Mucosa of rectum (tissue), 2 donors: Measurements from ENCODE around the gene RAB25.
"Not testable (repeated sequence)": the region's sequence is repeated elsewhere in the genome, so short reads cannot be mapped to it uniquely, and the experiment has no call there.

ENCODE experiments used
- H3K27ac ChIP-seq, 2 donors: one replicate each; pipeline ENCODE4 v1.7.0; 2013; ENCODE audit warnings: inconsistent platforms in 2 of 2, low read depth in 2 of 2, low read length in 2 of 2
- H3K27me3 ChIP-seq, 2 donors: one replicate each; pipeline ENCODE4 v1.7.0; 2013; ENCODE audit warnings: low read length in 2 of 2; ENCODE audit not compliant: control insufficient read depth in 2 of 2, insufficient read depth in 2 of 2
- H3K36me3 ChIP-seq, 2 donors: one replicate each; pipeline ENCODE4 v1.7.0; 2013; ENCODE audit warnings: low read length in 2 of 2; ENCODE audit not compliant: control insufficient read depth in 2 of 2, insufficient read depth in 2 of 2
- H3K4me1 ChIP-seq, 2 donors: one replicate each; pipeline ENCODE4 v1.7.0; 2013; ENCODE audit warnings: low read length in 2 of 2, mild to moderate bottlenecking in 1 of 2; ENCODE audit not compliant: control insufficient read depth in 2 of 2, insufficient read depth in 2 of 2
- H3K4me3 ChIP-seq, 2 donors: one replicate each; pipeline ENCODE4 v1.7.0; 2013; ENCODE audit warnings: low read length in 2 of 2
- H3K9ac ChIP-seq, 2 donors: one replicate each; pipeline ENCODE4 v1.7.0; 2013; ENCODE audit warnings: low read length in 2 of 2, low read depth in 1 of 2, mild to moderate bottlenecking in 1 of 2
- H3K9me3 ChIP-seq, 2 donors: one replicate each; pipeline ENCODE4 v1.7.0; 2013; ENCODE audit warnings: low read length in 2 of 2; ENCODE audit not compliant: control insufficient read depth in 2 of 2
- donor health status: healthy.
- donor health status: Normal muscosa, but diverticular disease.

The RAB25 gene

GRCh38 chr1:156067262-156067661 lies 6.3 kb downstream of the RAB25 start:
- H3K36me3 ChIP-seq, result peaks cover 26 to 30% of the 10 kb centered on the region in 2 donors
- H3K9ac ChIP-seq, result no peak overlapping the region
- H3K27me3 ChIP-seq, result no peaks in the 10 kb centered on the region
- no peaks in the 10 kb centered on the region for H3K9me3 ChIP-seq
- H3K4me1 ChIP-seq, result peaks cover 0 to 7% of the 10 kb centered on the region in 2 donors
- no peak overlapping the region for H3K4me3 ChIP-seq
- H3K27ac ChIP-seq, result no peak overlapping the region

GRCh38 chr1:156069490-156070455 lies 8.8 kb downstream of the RAB25 start:
- Histone ChIP-seq H3K27ac (no peak overlapping the region), H3K9ac (no peak overlapping the region), H3K4me1 (no peaks in the 10 kb centered on the region), H3K9me3 (no peaks in the 10 kb centered on the region), H3K36me3 (peaks cover 33 to 38% of the 10 kb centered on the region in 2 donors), H3K4me3 (no peak overlapping the region), H3K27me3 (no peaks in the 10 kb centered on the region)

- H3K27ac ChIP-seq, result no peak overlapping the region
- H3K9ac ChIP-seq, result no peak overlapping the region
- H3K4me1 ChIP-seq, result no peaks in the 10 kb centered on the region
- H3K36me3 ChIP-seq, result peaks cover 31 to 36% of the 10 kb centered on the region in 2 donors
- no peak overlapping the region for H3K4me3 ChIP-seq
- H3K9me3 ChIP-seq, result no peaks in the 10 kb centered on the region
- no peaks in the 10 kb centered on the region for H3K27me3 ChIP-seq
Observed at GRCh38 chr1:156070548-156070947, 9.6 kb downstream of the RAB25 start.

- H3K36me3 ChIP-seq, result peaks cover 27 to 36% of the 10 kb centered on the region in 2 donors
- not testable (repeated sequence) for H3K9ac ChIP-seq, H3K27ac ChIP-seq, H3K27me3 ChIP-seq, H3K9me3 ChIP-seq, H3K4me1 ChIP-seq, H3K4me3 ChIP-seq
Observed at GRCh38 chr1:156071332-156071816, 10.4 kb downstream of the RAB25 start.

- no peak overlapping the region for H3K27ac ChIP-seq
- H3K36me3 ChIP-seq, result peaks cover 26 to 34% of the 10 kb centered on the region in 2 donors
Observed at GRCh38 chr1:156072251-156072650, 11.3 kb downstream of the RAB25 start.

GRCh38 chr1:156073110-156073687 lies 12.2 kb downstream of the RAB25 start:
- Histone ChIP-seq H3K27ac (no peak overlapping the region), H3K9ac (no peak overlapping the region), H3K4me3 (no peak overlapping the region), H3K4me1 (no peaks in the 10 kb centered on the region), H3K36me3 (peaks cover 21 to 28% of the 10 kb centered on the region in 2 donors), H3K9me3 (no peaks in the 10 kb centered on the region), H3K27me3 (no peaks in the 10 kb centered on the region)

More at GRCh38 chr1:156072251-156072650, 11.3 kb downstream of the RAB25 start:
- H3K4me3 ChIP-seq, result no peak overlapping the region
- H3K9me3 ChIP-seq, result no peaks in the 10 kb centered on the region
- H3K27me3 ChIP-seq, result no peaks in the 10 kb centered on the region
- no peak overlapping the region for H3K9ac ChIP-seq
- no peaks in the 10 kb centered on the region for H3K4me1 ChIP-seq

GRCh38 chr1:156073740-156074139 lies 12.8 kb downstream of the RAB25 start:
- H3K9ac ChIP-seq, result no peak overlapping the region
- H3K27ac ChIP-seq, result no peak overlapping the region
- no peaks in the 10 kb centered on the region for H3K4me1 ChIP-seq
- H3K27me3 ChIP-seq, result no peaks in the 10 kb centered on the region
- H3K36me3 ChIP-seq, result peaks cover 20 to 25% of the 10 kb centered on the region in 2 donors
- H3K9me3 ChIP-seq, result no peaks in the 10 kb centered on the region
- H3K4me3 ChIP-seq, result no peak overlapping the region

- Histone ChIP-seq H3K27me3 (no peaks in the 10 kb centered on the region), H3K27ac (no peak overlapping the region), H3K4me3 (no peak overlapping the region), H3K36me3 (peaks cover 19 to 21% of the 10 kb centered on the region in 2 donors), H3K4me1 (no peaks in the 10 kb centered on the region), H3K9ac (no peak overlapping the region), H3K9me3 (no peaks in the 10 kb centered on the region)
Observed at GRCh38 chr1:156074661-156075060, 13.7 kb downstream of the RAB25 start.

- Histone ChIP-seq H3K27me3 (no peaks in the 10 kb centered on the region), H3K9ac (no peak overlapping the region)
Observed at GRCh38 chr1:156075162-156075561, 14.2 kb downstream of the RAB25 start.

GRCh38 chr1:156075775-156076204 lies 14.8 kb downstream of the RAB25 start:
- Histone ChIP-seq H3K9me3 (no peaks in the 10 kb centered on the region), H3K4me3 (peak overlapping the region in 1 of 2 donors; percentile 61), H3K27me3 (no peaks in the 10 kb centered on the region), H3K36me3 (peaks cover 8 to 17% of the 10 kb centered on the region in 2 donors), H3K27ac (no peak overlapping the region), H3K9ac (peak overlapping the region in 1 of 2 donors; percentile 14), H3K4me1 (no peaks in the 10 kb centered on the region)

More at GRCh38 chr1:156075162-156075561, 14.2 kb downstream of the RAB25 start:
- Histone ChIP-seq H3K4me3 (no peak overlapping the region), H3K27ac (no peak overlapping the region), H3K9me3 (no peaks in the 10 kb centered on the region), H3K4me1 (no peaks in the 10 kb centered on the region), H3K36me3 (peaks cover 14 to 17% of the 10 kb centered on the region in 2 donors)
